ENCODE measurements around the gene SPTBN4.

The SPTBN4 gene

DNA sequence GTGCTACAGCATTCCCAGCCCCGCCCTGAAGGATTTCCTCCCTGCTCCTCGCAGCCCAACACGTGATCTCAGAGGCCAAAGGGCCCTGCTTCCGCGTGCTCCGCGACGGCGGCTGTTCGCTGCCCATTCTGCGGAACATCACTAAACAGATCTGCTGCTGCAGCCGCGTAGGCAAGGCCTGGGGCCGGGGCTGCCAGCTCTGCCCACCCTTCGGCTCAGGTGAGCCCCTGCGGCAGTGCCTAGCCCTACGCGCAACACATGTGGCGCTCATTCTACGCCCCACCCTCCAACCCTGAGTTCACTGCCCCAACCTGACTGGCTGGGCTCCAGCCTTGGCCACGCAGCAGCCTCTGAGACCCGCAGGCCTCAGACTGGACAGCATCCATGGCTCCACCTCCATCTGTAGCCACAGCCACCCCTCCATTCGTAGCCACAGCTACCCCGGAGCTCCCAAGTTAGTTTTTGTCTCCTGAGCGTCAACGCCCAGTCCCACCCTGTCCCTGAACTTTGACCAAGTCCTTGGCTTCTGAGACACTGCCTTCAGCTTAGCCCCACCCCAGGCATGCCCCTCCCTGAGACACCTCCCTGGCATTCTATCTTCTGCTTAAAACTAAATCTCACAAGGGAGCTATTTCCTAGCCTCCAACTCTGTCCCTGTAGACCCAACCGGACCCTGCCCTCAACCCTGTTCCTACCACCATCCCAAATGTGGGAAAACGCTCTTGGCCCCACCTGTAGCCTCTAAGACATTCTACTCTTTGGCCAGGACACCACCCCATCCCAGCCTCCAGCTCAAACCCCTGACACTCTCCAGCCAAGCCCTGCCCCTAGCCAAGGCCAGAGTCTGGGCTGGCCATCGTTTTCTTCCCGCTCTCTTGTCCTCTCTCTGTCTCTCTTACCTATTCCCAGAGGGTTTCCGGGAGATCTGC is 140.8 kb downstream of the SPTBN4 start:
- DNase-seq = no peak

DNA sequence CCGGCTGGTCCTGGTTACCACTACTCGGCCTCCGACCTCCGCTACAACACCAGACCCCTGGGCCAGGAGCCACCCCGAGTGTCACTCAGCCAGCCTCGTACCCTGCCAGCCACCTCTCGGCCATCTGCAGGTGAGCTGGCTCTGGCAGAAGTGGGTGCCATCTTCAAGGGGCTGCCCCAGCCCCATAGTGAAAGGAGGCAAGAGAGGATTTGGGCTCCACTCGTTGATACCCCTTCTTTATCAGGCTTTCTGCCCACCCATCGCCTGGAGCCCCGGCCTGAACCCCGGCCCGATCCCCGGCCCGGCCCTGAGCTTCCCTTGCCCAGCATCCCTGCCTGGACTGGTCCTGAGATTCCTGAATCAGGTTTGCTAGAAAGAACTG is 141.4 kb downstream of the SPTBN4 start:
- DNase-seq = no peak

DNA sequence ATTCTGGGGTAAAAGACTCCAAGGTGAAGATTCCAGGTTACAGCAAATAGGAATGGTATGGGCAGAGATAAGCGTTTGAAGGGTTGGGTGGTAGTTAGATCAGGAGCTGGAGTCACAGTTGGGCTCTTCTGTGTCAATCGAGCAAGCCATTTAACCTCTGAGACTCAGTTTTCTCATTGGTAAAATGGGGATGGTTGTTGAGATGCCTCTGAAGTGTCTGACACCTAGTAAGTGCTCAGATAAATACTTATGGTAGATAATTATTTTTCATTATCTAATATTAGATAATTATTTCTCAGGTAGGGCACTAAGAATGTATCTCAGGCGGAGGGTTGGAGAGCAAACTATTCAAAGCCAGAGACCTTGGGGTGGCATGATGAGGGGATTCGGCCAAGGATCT is 142.2 kb downstream of the SPTBN4 start:
- DNase-seq = no peak

DNA sequence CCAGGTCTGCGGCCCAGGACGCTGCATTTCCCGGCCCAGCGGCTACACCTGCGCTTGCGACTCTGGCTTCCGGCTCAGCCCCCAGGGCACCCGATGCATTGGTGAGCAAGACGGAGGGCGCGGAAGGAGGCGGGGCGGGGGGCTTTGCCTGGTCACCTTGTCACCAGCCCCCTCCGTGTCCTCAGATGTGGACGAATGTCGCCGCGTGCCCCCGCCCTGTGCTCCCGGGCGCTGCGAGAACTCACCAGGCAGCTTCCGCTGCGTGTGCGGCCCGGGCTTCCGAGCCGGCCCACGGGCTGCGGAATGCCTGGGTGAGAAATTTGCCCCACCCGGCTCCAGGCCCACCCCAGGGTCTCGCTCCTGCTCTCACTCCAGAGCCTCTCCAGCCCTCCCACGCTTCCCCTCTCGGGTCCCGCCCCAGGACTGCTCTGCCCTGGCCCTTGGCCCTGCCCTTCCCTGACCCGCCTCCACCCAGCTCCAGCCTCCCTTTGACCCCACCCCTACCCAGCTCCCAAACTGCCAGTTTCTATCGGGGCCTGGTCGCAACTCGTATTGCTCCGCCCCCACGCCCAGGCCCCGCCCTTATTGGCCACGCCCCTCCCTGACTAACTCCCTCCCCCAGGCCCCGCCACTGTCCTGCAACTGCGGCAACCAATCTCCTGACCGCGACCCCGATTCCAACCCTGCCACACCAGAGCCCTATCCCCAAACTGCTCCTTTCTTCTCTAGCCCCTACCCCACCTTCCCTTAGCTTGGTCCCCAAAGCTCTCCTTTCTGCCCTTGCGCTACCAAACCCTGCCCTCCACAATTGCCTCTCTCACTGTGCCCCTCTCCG is 143.0 kb downstream of the SPTBN4 start:
- DNase-seq = peak; percentile 33

DNA sequence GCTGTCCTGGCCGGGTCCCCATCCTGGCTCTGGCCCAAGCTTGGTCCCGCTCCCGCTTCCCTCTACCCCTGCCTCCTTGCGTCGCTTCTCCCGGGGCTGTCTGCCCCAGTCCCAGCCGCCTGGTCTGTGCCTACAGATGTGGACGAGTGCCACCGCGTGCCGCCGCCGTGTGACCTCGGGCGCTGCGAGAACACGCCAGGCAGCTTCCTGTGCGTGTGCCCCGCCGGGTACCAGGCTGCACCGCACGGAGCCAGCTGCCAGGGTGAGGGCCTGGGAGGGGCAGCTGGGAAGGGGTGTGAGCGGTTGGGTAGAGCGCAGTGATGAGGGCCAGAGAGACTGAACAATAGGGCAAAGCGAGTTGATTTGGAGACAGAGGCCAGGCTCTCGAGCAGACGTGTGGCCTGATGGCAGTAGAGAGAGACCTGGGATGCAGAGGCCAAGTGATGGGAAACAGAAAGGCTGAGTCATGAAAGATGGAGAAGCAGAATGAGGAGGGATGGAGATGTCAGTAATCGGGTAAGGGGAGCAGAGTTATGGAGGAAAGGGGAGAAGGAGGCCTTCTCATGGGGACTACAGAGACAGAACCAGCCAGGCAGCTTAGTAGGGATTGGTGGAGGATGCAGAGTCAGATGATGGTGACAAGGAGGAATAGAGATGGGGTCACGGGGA is 143.7 kb downstream of the SPTBN4 start:
- no peak for DNase-seq

DNA sequence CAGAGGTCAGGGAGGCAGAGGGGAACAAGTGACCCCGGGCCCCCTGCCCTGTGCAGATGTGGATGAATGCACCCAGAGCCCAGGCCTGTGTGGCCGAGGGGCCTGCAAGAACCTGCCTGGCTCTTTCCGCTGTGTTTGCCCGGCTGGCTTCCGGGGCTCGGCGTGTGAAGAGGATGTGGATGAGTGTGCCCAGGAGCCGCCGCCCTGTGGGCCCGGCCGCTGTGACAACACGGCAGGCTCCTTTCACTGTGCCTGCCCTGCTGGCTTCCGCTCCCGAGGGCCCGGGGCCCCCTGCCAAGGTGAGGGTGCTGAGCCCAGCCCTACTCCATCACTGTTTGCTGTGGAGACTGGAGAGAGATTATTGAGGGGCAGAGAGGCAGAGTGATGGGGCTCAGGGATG is 144.3 kb downstream of the SPTBN4 start:
- DNase-seq = no peak

DNA sequence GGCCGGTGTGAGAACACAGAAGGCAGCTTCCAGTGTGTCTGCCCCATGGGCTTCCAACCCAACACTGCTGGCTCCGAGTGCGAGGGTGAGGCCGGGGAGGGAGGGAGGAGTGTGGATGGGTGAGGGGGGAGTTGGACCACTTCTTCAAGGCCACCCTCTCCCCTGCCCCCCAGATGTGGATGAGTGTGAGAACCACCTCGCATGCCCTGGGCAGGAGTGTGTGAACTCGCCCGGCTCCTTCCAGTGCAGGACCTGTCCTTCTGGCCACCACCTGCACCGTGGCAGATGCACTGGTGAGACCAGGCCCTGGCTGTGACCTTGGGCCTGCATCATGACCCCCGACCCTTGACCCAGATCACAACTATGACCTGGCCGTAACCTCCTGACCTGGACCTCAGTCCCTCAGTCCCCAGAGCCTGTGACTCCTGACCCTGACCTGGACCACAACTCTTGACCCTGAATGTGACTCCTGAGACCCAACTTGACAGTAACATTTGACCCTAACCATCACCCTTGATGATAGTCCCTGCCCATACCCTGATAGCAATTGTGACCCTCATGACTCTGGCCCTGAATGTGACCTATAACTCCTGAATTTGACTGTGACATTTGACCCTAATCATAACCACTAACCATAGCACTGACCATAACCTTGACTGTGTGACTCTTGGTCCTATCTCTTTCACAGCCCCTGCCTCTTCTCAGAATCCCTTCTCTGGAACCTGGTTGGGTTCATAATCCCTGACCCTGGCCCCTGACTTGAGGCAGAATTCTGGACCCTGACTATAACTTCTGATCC is 145.3 kb downstream of the SPTBN4 start:
- DNase-seq = no peak

DNA sequence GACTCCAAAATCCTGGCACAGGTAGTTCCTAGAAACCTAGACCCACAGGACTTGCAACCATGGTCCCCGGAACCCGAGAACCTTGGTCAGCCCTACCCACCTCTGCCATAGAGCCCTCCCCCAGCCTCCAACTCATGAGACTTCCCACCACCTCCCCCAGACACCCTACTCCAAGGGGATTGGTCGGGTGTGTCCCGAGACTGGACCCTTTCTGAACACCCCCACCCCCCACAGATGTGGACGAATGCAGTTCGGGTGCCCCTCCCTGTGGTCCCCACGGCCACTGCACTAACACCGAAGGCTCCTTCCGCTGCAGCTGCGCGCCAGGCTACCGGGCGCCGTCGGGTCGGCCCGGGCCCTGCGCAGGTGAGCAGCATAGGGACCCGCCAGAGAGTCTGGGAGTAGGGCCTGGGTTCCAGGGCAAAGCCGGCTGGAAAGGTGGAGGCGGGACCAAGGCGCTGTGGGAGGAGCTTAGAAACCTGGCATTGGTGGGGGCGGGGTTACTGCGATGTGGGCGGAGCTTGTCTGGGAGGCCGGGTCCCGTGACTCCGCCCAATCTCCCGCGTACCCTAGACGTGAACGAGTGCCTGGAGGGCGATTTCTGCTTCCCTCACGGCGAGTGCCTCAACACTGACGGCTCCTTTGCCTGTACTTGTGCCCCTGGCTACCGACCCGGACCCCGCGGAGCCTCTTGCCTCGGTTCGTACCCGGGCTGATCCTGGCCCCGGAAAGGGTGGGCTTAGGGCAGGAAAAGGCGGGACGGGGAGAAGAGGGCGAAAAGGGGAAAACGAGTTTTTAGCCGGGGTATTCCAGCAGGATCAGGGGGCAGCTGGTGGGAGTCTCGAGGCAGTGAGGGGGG is 146.3 kb downstream of the SPTBN4 start:
- peak; percentile 24 for DNase-seq

DNA sequence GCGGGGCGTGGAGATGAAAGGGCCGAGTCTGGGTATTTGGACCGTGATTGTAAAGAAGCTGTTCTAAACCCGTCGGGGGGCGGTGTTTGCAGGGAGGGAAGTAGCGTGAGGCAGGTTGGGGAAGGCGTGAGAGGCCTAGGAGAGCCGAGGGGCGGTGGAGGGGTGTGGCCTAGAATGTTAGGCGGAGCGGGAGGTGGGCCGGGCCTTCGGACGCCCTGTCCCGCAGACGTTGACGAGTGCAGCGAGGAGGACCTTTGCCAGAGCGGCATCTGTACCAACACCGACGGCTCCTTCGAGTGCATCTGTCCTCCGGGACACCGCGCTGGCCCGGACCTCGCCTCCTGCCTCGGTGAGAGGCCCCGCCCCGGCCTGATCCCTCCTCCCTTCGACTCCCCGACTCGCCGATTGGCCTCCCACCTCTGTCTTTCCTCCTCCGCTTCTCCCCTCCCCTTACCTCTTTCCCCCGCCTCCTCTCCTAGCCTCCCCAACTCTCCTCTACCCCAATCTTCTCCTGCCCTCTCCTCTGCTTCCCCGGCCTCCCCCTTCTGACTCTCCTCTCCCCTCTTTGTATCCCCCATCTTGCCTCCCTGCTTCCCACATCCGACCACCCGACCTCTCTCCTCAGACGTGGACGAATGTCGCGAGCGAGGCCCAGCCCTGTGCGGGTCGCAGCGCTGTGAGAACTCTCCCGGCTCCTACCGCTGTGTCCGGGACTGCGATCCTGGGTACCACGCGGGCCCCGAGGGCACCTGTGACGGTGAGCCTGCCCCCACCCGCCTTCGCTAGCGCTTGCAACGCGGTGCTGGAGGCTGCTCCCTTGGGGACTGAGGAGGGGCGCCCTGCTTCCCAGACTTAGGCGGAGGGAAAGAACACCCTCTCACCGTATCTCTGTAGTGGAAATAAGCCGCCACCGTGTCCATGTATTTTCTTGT is 147.2 kb downstream of the SPTBN4 start:
- peak; percentile 80 for DNase-seq

DNA sequence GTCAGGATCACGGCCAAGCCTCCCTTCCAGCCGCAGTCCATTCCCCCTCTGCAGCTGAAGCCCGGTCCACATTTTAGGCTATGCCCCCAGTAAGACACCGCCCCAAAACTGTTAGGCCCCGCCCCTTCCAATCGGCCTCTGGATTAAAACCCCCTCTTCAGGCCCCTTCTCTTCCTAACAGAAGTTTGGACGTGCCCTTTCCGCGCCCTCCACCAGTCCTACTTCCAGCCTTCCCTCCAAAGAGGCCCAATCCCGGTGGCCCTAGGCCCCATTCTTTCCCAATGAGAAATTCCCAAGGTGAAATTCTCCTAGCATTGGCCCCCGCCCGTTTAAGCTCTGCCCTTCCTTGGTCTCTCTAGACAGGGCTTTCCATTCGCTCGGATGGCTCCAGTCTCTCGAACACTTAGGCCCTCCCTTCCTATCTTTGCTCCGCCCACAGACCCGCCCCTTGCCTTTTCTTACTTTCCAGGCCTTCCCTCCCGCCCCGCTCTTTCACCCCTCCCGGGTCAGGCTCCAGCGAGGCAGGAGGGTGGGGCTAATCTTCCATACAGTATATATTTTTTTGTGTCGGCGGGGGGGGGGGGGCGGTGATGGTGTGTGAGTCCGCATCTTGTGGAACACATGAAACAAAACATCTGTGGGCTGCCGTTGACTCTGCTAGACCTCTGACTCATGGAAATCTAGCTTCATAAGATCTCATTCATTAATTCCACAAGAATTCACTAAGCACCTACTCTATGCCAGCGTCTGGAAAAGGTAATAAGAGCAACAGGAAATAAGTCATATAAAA is 148.0 kb downstream of the SPTBN4 start:
- DNase-seq = peak; percentile 71

DNA sequence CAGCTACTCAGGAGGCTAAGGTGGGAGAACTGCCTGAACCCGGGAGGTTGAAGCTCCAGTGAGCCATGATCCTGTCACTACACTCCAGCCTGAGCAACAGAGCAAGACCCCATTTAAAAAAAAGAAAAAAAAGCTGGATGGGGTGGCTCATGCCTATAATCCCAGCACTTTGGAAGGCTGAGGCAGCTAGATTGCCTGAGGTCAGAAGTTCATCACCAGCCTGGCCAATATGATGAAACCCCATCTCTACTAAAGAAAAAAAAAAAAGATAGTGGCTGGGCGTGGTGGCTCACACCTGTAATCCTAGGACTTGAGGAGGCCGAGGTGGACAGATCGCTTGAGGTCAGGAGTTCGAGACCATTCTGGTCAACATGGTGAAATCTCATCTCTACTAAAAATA is 149.4 kb downstream of the SPTBN4 start:
- no peak for DNase-seq

DNA sequence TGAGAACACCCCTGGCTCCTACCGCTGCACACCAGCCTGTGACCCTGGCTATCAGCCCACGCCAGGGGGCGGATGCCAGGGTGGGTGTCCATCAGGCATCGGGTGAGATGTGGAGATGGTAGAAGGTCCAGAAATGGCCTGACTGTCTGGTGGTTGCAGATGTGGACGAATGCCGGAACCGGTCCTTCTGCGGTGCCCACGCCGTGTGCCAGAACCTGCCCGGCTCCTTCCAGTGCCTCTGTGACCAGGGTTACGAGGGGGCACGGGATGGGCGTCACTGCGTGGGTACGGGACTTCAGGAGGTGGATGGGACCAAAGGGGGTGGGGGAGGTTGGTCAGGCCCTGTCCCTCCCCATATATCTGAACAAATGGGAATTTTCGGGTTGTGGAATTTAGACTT is 150.1 kb downstream of the SPTBN4 start:
- no peak for DNase-seq

DNA sequence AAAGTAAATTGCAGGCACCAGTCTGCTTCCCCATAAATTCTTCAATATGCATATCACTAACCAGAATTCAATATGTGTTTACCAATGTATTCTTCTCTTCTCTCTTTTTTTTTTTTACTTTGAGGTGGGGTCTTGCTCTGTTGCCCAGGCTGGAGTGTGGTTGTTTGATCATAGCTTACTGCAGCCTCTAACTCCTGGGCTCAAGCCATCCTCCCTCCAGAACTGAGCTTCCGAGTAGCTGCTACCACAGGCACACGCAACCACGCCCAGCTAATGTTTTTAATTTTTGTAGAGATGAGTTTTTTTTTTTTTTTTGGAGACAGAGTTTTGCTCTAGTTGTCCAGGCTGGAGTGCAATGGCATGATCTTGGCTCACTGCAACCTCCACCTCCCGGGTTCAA is 151.2 kb downstream of the SPTBN4 start:
- DNase-seq = no peak

DNA sequence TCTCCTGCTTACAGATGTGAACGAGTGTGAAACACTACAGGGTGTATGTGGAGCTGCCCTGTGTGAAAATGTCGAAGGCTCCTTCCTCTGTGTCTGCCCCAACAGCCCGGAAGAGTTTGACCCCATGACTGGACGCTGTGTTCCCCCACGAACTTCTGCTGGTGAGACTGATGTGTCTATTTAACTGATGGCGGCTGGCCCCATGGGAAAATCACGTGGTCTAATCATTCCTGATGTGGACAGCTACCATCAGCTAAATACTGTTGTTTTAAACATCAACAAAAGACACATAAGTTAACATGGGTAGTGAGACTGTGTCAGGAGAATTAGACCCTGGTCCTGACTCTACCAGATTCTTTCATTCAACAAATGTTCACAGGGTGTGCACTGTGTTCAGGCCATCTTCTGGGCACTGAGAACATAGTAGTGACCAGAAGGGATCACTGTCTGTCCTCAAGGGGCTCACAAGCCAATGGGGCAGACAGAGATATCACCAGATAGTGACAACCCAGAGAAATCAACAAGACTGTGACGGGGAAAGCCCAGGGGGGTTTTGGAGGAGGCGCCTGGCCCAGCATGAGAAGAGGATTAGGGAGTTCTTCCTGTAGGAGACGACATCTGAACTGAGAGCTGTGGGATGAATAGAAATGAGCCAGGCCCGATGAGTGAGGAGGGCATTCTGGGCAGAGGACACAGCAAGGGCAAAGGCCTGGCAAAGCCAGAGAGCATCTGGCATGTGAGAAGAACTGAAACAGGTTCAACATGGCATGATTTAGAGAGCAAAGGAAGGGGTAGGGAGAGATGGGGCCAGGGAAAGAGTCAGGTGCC is 152.7 kb downstream of the SPTBN4 start:
- no peak for DNase-seq

DNA sequence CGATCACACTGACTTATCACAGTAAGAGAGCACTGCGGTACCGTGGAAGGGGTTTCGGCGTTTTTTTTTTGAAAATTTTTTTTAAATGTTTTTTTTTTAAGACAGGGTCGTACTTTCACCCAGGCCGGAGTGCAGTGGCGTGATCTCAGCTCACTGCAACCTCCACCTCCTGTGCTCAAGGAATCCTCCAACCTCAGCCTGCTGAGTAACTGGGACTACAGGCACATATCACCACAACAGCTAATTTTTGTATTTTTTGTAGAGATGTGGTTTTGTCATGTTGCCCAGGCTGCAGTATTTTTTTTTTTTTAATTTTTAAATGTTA is 153.3 kb downstream of the SPTBN4 start:
- no peak for DNase-seq

DNA sequence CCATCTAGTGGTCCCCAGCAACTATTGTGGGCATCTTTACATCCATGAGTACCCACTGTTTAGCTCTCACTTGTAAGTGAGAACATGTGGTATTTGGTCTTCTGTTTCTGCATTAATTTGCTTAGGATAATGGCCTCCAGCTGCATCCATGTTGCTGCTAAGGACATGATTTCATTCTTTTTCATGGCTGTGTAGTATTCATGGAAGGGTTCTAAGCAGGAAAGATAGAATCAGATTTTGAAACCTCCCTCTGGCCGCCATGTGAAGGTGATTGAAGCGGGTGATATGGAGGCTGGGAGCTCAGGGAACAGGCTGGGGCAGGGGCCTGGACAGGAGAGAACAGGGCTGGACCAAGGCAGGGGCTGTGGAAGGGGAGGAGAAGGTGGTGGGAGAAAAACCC is 154.5 kb downstream of the SPTBN4 start:
- DNase-seq = no peak

DNA sequence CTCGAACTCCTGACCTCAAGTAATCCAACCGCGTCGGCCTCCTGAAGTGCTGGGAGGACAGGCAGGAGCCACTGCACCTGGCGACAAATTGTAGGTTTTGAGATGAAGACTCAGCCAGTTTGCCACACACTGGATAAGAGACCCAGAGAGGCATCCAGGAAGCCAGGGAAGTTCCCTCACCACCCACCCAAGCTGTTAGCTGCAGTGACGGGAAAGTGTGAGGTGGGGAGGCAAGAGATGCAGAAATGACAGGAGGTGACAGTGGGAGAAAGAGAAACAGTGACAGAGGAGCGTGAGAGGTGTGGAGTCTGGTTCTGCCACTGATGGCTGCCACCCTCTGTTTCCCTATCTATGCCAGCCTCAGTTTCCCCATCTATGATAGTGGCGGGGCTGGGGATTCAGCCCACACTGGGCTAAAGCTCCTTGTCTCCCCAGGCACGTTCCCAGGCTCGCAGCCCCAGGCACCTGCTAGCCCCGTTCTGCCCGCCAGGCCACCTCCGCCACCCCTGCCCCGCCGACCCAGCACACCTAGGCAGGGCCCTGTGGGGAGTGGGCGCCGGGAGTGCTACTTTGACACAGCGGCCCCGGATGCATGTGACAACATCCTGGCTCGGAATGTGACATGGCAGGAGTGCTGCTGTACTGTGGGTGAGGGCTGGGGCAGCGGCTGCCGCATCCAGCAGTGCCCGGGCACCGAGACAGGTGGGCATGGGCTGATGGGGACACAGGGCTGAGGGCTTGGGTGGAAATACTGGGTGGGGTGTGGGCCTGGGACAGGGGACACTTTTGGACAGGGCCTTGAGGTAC is 155.4 kb downstream of the SPTBN4 start:
- no peak for DNase-seq

DNA sequence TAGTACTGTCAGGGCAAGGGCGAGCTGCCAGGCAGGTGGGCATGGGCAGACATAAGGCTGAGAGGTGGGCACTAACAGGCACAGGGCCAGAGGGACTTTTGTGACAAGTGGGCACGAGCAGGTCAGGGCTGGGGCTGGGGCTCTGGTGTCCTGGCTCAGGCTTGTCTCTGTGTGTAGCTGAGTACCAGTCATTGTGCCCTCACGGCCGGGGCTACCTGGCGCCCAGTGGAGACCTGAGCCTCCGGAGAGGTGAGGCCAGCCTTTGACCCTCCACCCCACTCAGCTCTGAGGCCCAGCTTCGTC is 155.9 kb downstream of the SPTBN4 start:
- DNase-seq = no peak
